ENCODE measurements around the gene MOSPD3. TPM values are rescaled to one million over a fixed set of nuclear protein-coding genes. Genes with fewer than 3 reads are reported as not detected.

The MOSPD3 gene
- total and polyA plus RNA-seq, 2 donors (not counting 3 experiments of a cell fraction or from before 2014, with no cell fraction given), result 24.4 to 40.7 TPM

- POLR2A ChIA-PET, result no interaction called here
- TF ChIP-seq FOS (IDR thresholded peaks at IDR 0.05; ENCODE audit: borderline replicate concordance, insufficient read depth, low read length), result no peak
- Histone ChIP-seq H3K9me1 (replicated peaks; ENCODE audit: control insufficient read depth, extremely low read depth, insufficient read depth, low read length) (no peaks in the 10 kb centered on the region), H3K4me1 (ENCODE audit: control insufficient read depth, extremely low read depth, insufficient read depth, low read length) (no peaks in the 10 kb centered on the region), H3K9me3 (replicated peaks; ENCODE audit: control insufficient read depth, insufficient read depth, low read length) (no peaks in the 10 kb centered on the region), H3K27me3 (ENCODE audit: control insufficient read depth in 2 of 2, insufficient read depth in 2 of 2, low read length in 2 of 2) (no peaks in the 10 kb centered on the region), H3K9ac (replicated peaks; ENCODE audit: extremely low read depth, insufficient read depth, low read length) (no peak overlapping the region), H3K36me3 (ENCODE audit: control insufficient read depth in 2 of 2, extremely low read depth in 1 of 2, insufficient read depth in 2 of 2, low read length in 2 of 2) (no peaks in the 10 kb centered on the region), H3K4me2 (ENCODE audit: insufficient read depth, low read length) (no peak overlapping the region), H3K4me3 (replicated peaks in 1 of 3; ENCODE audit: insufficient read depth in 1 of 3, low read depth in 1 of 3, low read length in 3 of 3) (no peak overlapping the region), H3K79me2 (ENCODE audit: control insufficient read depth, insufficient read depth, low read length) (no peaks in the 10 kb centered on the region), H3K27ac (ENCODE audit: insufficient read depth, low read depth, low read length) (no peak overlapping the region), H4K20me1 (replicated peaks; ENCODE audit: control insufficient read depth, extremely low read depth, insufficient read depth, low read length) (no peaks in the 10 kb centered on the region), H2AFZ (ENCODE audit: low read depth, low read length) (no peak overlapping the region)
- BruUV-seq (replicated peaks), result no TSS peak
- CTCF ChIA-PET, result no interaction called here
- no peak for DNase-seq (ENCODE audit: low read depth, low spot score)
- dilution Hi-C loops (cut with MboI; ENCODE audit: extremely low pct_ligation_motif_present, low sequenced_read_pairs), result no loop called here
- intact Hi-C loops (cut with micrococcal nuclease), result no loop called here
- no peak for FAIRE-seq
Measured at GRCh38 chr7:100620239-100620638, 7.9 kb downstream of the MOSPD3 start.

- H3K4me2 ChIP-seq (ENCODE audit: insufficient read depth, low read length), result no peak overlapping the region
- FAIRE-seq, result no peak
- no peaks in the 10 kb centered on the region for H4K20me1 ChIP-seq (replicated peaks; ENCODE audit: control insufficient read depth, extremely low read depth, insufficient read depth, low read length)
- H3K4me3 ChIP-seq (replicated peaks in 1 of 3; ENCODE audit: insufficient read depth in 1 of 3, low read depth in 1 of 3, low read length in 3 of 3), result no peak overlapping the region
- BruUV-seq (replicated peaks), result no TSS peak
- DNase-seq (ENCODE audit: low read depth, low spot score), result no peak
- H3K27me3 ChIP-seq (ENCODE audit: control insufficient read depth in 2 of 2, insufficient read depth in 2 of 2, low read length in 2 of 2), result no peaks in the 10 kb centered on the region
- no peak overlapping the region for H2AFZ ChIP-seq (ENCODE audit: low read depth, low read length)
- dilution Hi-C loops (cut with MboI; ENCODE audit: extremely low pct_ligation_motif_present, low sequenced_read_pairs) (no loop called here), intact Hi-C loops (cut with micrococcal nuclease) (no loop called here)
- no peak overlapping the region for H3K27ac ChIP-seq (ENCODE audit: insufficient read depth, low read depth, low read length)
- H3K9me1 ChIP-seq (replicated peaks; ENCODE audit: control insufficient read depth, extremely low read depth, insufficient read depth, low read length), result no peaks in the 10 kb centered on the region
- no peak overlapping the region for H3K9ac ChIP-seq (replicated peaks; ENCODE audit: extremely low read depth, insufficient read depth, low read length)
- no peaks in the 10 kb centered on the region for H3K36me3 ChIP-seq (ENCODE audit: control insufficient read depth in 2 of 2, extremely low read depth in 1 of 2, insufficient read depth in 2 of 2, low read length in 2 of 2)
- TF ChIP-seq POLR2AphosphoS5 (IDR thresholded peaks at IDR 0.05; ENCODE audit: insufficient read depth, low read depth, low read length) (no peak), POLR2A (IDR thresholded peaks at IDR 0.05; ENCODE audit: low read depth, low read length) (no peak), GATA2 (IDR thresholded peaks at IDR 0.05; ENCODE audit: insufficient read depth, insufficient read length, low read depth, low read length) (no peak), FOS (IDR thresholded peaks at IDR 0.05; ENCODE audit: borderline replicate concordance, insufficient read depth, low read length) (no peak), EZH2 (IDR thresholded peaks at IDR 0.05; ENCODE audit: borderline replicate concordance, low read depth, low read length, severe bottlenecking) (no peak), MYC (IDR thresholded peaks at IDR 0.05; ENCODE audit: low read depth, low read length) (no peak), JUN (IDR thresholded peaks at IDR 0.05; ENCODE audit: borderline replicate concordance, insufficient read depth, insufficient read length, low read depth) (no peak)
- TF ChIP-seq, protein P1, sequence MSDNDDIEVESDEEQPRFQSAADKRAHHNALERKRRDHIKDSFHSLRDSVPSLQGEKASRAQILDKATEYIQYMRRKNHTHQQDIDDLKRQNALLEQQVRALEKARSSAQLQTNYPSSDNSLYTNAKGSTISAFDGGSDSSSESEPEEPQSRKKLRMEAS (IDR thresholded peaks at IDR 0.05; ENCODE audit: insufficient read depth, insufficient read length), result no peak
- TF ChIP-seq, protein P2, sequence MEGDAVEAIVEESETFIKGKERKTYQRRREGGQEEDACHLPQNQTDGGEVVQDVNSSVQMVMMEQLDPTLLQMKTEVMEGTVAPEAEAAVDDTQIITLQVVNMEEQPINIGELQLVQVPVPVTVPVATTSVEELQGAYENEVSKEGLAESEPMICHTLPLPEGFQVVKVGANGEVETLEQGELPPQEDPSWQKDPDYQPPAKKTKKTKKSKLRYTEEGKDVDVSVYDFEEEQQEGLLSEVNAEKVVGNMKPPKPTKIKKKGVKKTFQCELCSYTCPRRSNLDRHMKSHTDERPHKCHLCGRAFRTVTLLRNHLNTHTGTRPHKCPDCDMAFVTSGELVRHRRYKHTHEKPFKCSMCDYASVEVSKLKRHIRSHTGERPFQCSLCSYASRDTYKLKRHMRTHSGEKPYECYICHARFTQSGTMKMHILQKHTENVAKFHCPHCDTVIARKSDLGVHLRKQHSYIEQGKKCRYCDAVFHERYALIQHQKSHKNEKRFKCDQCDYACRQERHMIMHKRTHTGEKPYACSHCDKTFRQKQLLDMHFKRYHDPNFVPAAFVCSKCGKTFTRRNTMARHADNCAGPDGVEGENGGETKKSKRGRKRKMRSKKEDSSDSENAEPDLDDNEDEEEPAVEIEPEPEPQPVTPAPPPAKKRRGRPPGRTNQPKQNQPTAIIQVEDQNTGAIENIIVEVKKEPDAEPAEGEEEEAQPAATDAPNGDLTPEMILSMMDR (IDR thresholded peaks at IDR 0.05; ENCODE audit: extremely low read depth in 1 of 2, insufficient read depth in 1 of 2, low read depth in 1 of 2, low read length in 2 of 2), result no peak
- ChIA-PET CTCF (no interaction called here), POLR2A (no interaction called here)
- H3K9me3 ChIP-seq (replicated peaks; ENCODE audit: control insufficient read depth, insufficient read depth, low read length), result no peaks in the 10 kb centered on the region
- no peaks in the 10 kb centered on the region for H3K4me1 ChIP-seq (ENCODE audit: control insufficient read depth, extremely low read depth, insufficient read depth, low read length)
- no peaks in the 10 kb centered on the region for H3K79me2 ChIP-seq (ENCODE audit: control insufficient read depth, insufficient read depth, low read length)
Measured at GRCh38 chr7:100620804-100621203, 8.5 kb downstream of the MOSPD3 start.

All from endothelial cell of umbilical vein (primary cell).